ENCODE measurements around the gene F9.

DNA sequence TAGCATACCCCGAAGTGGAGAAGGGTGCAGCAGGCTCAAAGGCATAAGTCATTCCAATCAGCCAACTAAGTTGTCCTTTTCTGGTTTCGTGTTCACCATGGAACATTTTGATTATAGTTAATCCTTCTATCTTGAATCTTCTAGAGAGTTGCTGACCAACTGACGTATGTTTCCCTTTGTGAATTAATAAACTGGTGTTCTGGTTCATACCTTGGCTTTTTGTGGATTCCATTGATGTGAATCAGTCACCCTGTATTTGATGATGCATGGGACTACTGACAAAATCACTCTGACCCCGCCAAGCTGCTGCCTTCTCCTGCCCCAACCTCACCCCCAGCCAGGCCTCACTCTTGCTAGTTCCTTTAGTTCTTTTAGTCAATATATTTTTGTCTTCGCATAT lies 32.7 kb downstream of the F9 start:
- TF ChIP-seq, protein P1, sequence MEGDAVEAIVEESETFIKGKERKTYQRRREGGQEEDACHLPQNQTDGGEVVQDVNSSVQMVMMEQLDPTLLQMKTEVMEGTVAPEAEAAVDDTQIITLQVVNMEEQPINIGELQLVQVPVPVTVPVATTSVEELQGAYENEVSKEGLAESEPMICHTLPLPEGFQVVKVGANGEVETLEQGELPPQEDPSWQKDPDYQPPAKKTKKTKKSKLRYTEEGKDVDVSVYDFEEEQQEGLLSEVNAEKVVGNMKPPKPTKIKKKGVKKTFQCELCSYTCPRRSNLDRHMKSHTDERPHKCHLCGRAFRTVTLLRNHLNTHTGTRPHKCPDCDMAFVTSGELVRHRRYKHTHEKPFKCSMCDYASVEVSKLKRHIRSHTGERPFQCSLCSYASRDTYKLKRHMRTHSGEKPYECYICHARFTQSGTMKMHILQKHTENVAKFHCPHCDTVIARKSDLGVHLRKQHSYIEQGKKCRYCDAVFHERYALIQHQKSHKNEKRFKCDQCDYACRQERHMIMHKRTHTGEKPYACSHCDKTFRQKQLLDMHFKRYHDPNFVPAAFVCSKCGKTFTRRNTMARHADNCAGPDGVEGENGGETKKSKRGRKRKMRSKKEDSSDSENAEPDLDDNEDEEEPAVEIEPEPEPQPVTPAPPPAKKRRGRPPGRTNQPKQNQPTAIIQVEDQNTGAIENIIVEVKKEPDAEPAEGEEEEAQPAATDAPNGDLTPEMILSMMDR (IDR thresholded peaks at IDR 0.05) = no peak
- no peak for TF ChIP-seq POLR2A (IDR thresholded peaks at IDR 0.05)

All from sigmoid colon (tissue), 3 donors.